ENCODE results near the gene C11orf16. TPM values are rescaled to one million over a fixed set of nuclear protein-coding genes. Genes with fewer than 3 reads are reported as not detected.

Gene C11orf16
- polyA plus RNA-seq, 3 donors, result not detected

DNA sequence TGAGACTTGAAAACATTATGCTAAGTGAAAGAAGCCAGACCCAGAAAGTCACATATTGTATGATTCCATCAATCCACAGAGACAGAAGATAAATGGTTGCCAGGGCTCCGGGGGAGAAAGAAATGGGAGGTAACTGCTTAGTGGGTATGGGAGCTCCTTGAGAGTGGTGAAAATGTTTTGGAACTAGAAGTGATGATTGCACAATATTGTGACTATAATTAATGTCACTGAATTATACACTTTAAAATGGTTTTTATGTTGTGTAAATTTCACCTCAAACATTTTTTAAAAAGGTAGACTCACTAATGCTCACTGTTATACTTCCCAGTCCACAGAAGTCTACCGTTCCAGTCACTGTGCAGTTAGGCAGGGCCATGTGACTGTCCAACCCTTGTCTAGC lies 54.0 kb downstream of the C11orf16 start:
- Mint-ChIP-seq H3K9me3 (peaks cover 0 to 3% (median 0%) of the 10 kb centered on the region in 7 donors), H3K27me3 (ENCODE audit: low read depth in 3 of 3) (peaks cover 2 to 16% (median 8%) of the 10 kb centered on the region in 3 donors), H3K4me1 (peaks cover 11% of the 10 kb centered on the region), H3K27ac (no peak overlapping the region), H3K4me3 (no peak overlapping the region), H3K36me3 (no peaks in the 10 kb centered on the region)
- peaks cover 7 to 9% of the 10 kb centered on the region in 2 donors for H3K4me1 ChIP-seq (ENCODE audit: control insufficient read depth in 1 of 2, insufficient read depth in 2 of 2, low read length in 2 of 2)
- no peak overlapping the region for H3K4me3 ChIP-seq (replicated peaks in 1 of 3; ENCODE audit: low read depth in 2 of 3, low read length in 3 of 3)
- no peak overlapping the region for H3K9ac ChIP-seq (ENCODE audit: insufficient read depth, low read length, poor library complexity, severe bottlenecking)
- H3K9me3 ChIP-seq (replicated peaks in 1 of 2; ENCODE audit: control insufficient read depth in 1 of 2, insufficient read depth in 1 of 2, low read length in 2 of 2), result no peaks in the 10 kb centered on the region
- no peak overlapping the region for H3K27ac ChIP-seq (ENCODE audit: low read depth in 1 of 2, low read length in 2 of 2)
- H3K27me3 ChIP-seq (ENCODE audit: control insufficient read depth in 2 of 2, insufficient read depth in 2 of 2, low read length in 2 of 2), result peaks cover 2 to 6% of the 10 kb centered on the region in 2 donors
- DNase-seq, result no peak
- H4K20me1 ChIP-seq (ENCODE audit: insufficient read depth, low read length), result no peaks in the 10 kb centered on the region
- H3K4me2 ChIP-seq (replicated peaks; ENCODE audit: extremely low read depth, low read length, poor library complexity, severe bottlenecking), result no peak overlapping the region
- TF ChIP-seq, protein P1, sequence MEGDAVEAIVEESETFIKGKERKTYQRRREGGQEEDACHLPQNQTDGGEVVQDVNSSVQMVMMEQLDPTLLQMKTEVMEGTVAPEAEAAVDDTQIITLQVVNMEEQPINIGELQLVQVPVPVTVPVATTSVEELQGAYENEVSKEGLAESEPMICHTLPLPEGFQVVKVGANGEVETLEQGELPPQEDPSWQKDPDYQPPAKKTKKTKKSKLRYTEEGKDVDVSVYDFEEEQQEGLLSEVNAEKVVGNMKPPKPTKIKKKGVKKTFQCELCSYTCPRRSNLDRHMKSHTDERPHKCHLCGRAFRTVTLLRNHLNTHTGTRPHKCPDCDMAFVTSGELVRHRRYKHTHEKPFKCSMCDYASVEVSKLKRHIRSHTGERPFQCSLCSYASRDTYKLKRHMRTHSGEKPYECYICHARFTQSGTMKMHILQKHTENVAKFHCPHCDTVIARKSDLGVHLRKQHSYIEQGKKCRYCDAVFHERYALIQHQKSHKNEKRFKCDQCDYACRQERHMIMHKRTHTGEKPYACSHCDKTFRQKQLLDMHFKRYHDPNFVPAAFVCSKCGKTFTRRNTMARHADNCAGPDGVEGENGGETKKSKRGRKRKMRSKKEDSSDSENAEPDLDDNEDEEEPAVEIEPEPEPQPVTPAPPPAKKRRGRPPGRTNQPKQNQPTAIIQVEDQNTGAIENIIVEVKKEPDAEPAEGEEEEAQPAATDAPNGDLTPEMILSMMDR (IDR thresholded peaks at IDR 0.05), result no peak
- H2AFZ ChIP-seq (ENCODE audit: insufficient read depth, low read depth, low read length, poor library complexity, severe bottlenecking), result no peak overlapping the region
- no peaks in the 10 kb centered on the region for H3K36me3 ChIP-seq (replicated peaks in 1 of 2; ENCODE audit: control insufficient read depth in 1 of 2, insufficient read depth in 2 of 2, low read length in 2 of 2)
- no CpG with 5 or more reads among the region's 2 CpGs for WGBS (ENCODE audit: insufficient coverage)
- intact Hi-C loops (cut with micrococcal nuclease), result no loop called here
- H3K79me2 ChIP-seq (ENCODE audit: insufficient read depth, low read length), result no peaks in the 10 kb centered on the region

DNA sequence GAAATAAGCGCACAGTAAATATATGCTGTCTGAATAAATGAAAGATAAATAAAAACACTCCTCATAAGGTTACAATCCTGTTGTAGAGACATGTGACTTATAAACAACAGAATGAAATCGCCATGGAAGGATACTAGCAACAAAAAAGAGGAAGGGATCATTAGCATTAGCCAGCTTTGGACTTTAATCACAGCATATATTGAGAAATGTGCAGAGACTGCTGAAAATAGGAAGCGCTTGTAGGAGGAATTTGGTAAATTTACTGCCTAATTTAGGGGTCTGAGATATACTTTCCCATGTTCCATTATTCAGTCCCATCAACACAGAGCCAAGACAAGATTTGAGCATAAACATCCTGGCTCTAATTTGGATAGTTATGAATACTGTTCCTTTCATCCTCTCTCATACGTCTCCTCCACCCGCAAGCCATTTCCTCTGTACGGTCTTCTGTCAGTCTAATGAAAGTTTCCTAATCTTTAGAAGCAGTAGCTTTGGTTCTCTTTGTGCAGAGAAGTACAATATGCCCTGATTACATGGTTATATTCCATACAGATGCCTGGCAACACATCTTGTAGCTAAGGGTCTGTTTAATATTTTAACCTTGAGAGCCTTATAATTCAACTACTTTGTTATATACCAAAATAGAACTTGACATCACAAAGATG lies 58.9 kb downstream of the C11orf16 start:
- H3K27ac ChIP-seq (ENCODE audit: low read depth in 1 of 2, low read length in 2 of 2), result no peak overlapping the region
- H3K4me3 ChIP-seq (replicated peaks in 1 of 3; ENCODE audit: low read depth in 2 of 3, low read length in 3 of 3), result no peak overlapping the region
- peaks cover 34 to 38% of the 10 kb centered on the region in 2 donors for H3K27me3 ChIP-seq (ENCODE audit: control insufficient read depth in 2 of 2, insufficient read depth in 2 of 2, low read length in 2 of 2)
- H3K27ac Mint-ChIP-seq, result peak overlapping the region in 2 of 7 donors; percentile 19 to 70
- peaks cover 0 to 10% (median 3%) of the 10 kb centered on the region in 7 donors for H3K9me3 Mint-ChIP-seq
- H3K4me2 ChIP-seq (replicated peaks; ENCODE audit: extremely low read depth, low read length, poor library complexity, severe bottlenecking), result peak overlapping the region; percentile 32
- TF ChIP-seq, protein P1 (IDR thresholded peaks at IDR 0.05), result no peak
- H3K79me2 ChIP-seq (ENCODE audit: insufficient read depth, low read length), result no peaks in the 10 kb centered on the region
- no peak overlapping the region for H3K9ac ChIP-seq (ENCODE audit: insufficient read depth, low read length, poor library complexity, severe bottlenecking)
- peaks cover 30 to 54% (median 42%) of the 10 kb centered on the region in 3 donors for H3K27me3 Mint-ChIP-seq (ENCODE audit: low read depth in 3 of 3)
- H2AFZ ChIP-seq (ENCODE audit: insufficient read depth, low read depth, low read length, poor library complexity, severe bottlenecking), result no peak overlapping the region
- H4K20me1 ChIP-seq (ENCODE audit: insufficient read depth, low read length), result no peaks in the 10 kb centered on the region
- H3K9me3 ChIP-seq (replicated peaks in 1 of 2; ENCODE audit: control insufficient read depth in 1 of 2, insufficient read depth in 1 of 2, low read length in 2 of 2), result no peaks in the 10 kb centered on the region
- H3K4me3 Mint-ChIP-seq, result peak overlapping the region in 1 of 2 donors; percentile 78
- H3K4me1 Mint-ChIP-seq, result peaks cover 23% of the 10 kb centered on the region
- peaks cover 11 to 17% of the 10 kb centered on the region in 2 donors for H3K4me1 ChIP-seq (ENCODE audit: control insufficient read depth in 1 of 2, insufficient read depth in 2 of 2, low read length in 2 of 2)
- peak in 2 of 3 donors; percentile 12 to 22 for DNase-seq
- H3K36me3 Mint-ChIP-seq, result peaks cover 0 to 3% of the 10 kb centered on the region in 2 donors
- no CpG with 5 or more reads among the region's 6 CpGs for WGBS (ENCODE audit: insufficient coverage)
- H3K36me3 ChIP-seq (replicated peaks in 1 of 2; ENCODE audit: control insufficient read depth in 1 of 2, insufficient read depth in 2 of 2, low read length in 2 of 2), result no peaks in the 10 kb centered on the region
- intact Hi-C loops (cut with micrococcal nuclease), result no loop called here
